CD14-positive monocyte (primary cell): ENCODE results near the gene NBPF1. TPM values are rescaled to one million over a fixed set of nuclear protein-coding genes. Genes with fewer than 3 reads are reported as not detected.
"Not testable (repeated sequence)": the region's sequence is repeated elsewhere in the genome, so short reads cannot be mapped to it uniquely, and the experiment has no call there.

ENCODE experiments used
- DNase-seq, 3 donors: peaks; one replicate each; pipeline ENCODE4 v3.0.0-alpha.2; 2011 to 2022
- H2AFZ ChIP-seq: 2 replicates; pipeline ENCODE4 v1.6.0; 2012; ENCODE audit warnings: mild to moderate bottlenecking, low read depth, low read length, inconsistent platforms; ENCODE audit not compliant: insufficient read depth, poor library complexity, severe bottlenecking
- H3K27ac ChIP-seq, 2 donors: 1 replicate in 1 of 2; 2 replicates in 1 of 2; pipeline ENCODE4 v1.5.1; 2012 to 2013; ENCODE audit warnings: low read length in 2 of 2, control low read depth in 1 of 2, inconsistent platforms in 1 of 2, low read depth in 1 of 2, mild to moderate bottlenecking in 1 of 2
- H3K27me3 ChIP-seq, 2 donors: one replicate each; pipeline versions ENCODE4 v1.6.0 to v1.6.1; 2011 to 2013; ENCODE audit warnings: low read length in 2 of 2; ENCODE audit not compliant: control insufficient read depth in 2 of 2, insufficient read depth in 2 of 2
- H3K36me3 ChIP-seq, 2 donors: replicated peaks in 1 of 2; 1 replicate in 1 of 2; 2 replicates in 1 of 2; pipeline versions ENCODE4 v1.5.1 to v1.6.1; 2012 to 2013; ENCODE audit warnings: low read length in 2 of 2, control low read depth in 1 of 2, inconsistent platforms in 1 of 2, mild to moderate bottlenecking in 1 of 2; ENCODE audit not compliant: insufficient read depth in 2 of 2, control insufficient read depth in 1 of 2
- H3K4me1 ChIP-seq, 2 donors: 1 replicate in 1 of 2; 2 replicates in 1 of 2; pipeline versions ENCODE4 v1.5.1 to v1.6.1; 2012 to 2013; ENCODE audit warnings: low read length in 2 of 2, control low read depth in 1 of 2, inconsistent platforms in 1 of 2, mild to moderate bottlenecking in 1 of 2, moderate library complexity in 1 of 2; ENCODE audit not compliant: insufficient read depth in 2 of 2, control insufficient read depth in 1 of 2
- H3K4me2 ChIP-seq: replicated peaks from 2 replicates; pipeline ENCODE3; 2012; ENCODE audit warnings: low read length, moderate library complexity, mild to moderate bottlenecking; ENCODE audit not compliant: poor library complexity, severe bottlenecking; ENCODE audit errors: extremely low read depth
- H3K4me3 ChIP-seq, 3 experiments: fragments of 200-600 bp in 1 of 3; sonication (generic) in 1 of 3; replicated peaks in 1 of 3; 1 replicate in 2 of 3; 2 replicates in 1 of 3; pipeline ENCODE4 v1.5.1; 2011 to 2013; ENCODE audit warnings: low read length in 3 of 3, mild to moderate bottlenecking in 3 of 3, control low read depth in 2 of 3, low read depth in 2 of 3, inconsistent platforms in 1 of 3, moderate library complexity in 1 of 3
- H3K79me2 ChIP-seq: 2 replicates; pipeline ENCODE4 v1.6.0; 2012; ENCODE audit warnings: mild to moderate bottlenecking, control low read depth, inconsistent platforms, low read length, moderate library complexity; ENCODE audit not compliant: insufficient read depth
- H3K9ac ChIP-seq: 2 replicates; pipeline ENCODE4 v1.6.0; 2017; ENCODE audit warnings: low read length, mild to moderate bottlenecking; ENCODE audit not compliant: insufficient read depth, poor library complexity, severe bottlenecking
- H3K9me3 ChIP-seq, 2 donors: replicated peaks in 1 of 2; 1 replicate in 1 of 2; 2 replicates in 1 of 2; pipeline versions ENCODE4 v1.5.1 to v1.6.1; 2012 to 2013; ENCODE audit warnings: low read length in 2 of 2, control low read depth in 1 of 2; ENCODE audit not compliant: control insufficient read depth in 1 of 2, insufficient read depth in 1 of 2
- H4K20me1 ChIP-seq: 2 replicates; pipeline ENCODE4 v1.6.0; 2012; ENCODE audit warnings: mild to moderate bottlenecking, low read length, control low read depth, moderate library complexity; ENCODE audit not compliant: insufficient read depth
- H3K27ac Mint-ChIP-seq, 7 donors: one replicate each; pipeline ENCODE4 v1.8.0; 2020; ENCODE audit warnings: mild to moderate bottlenecking in 7 of 7, mixed read lengths in 7 of 7, moderate library complexity in 6 of 7, inconsistent platforms in 2 of 7
- H3K27me3 Mint-ChIP-seq, 3 donors: one replicate each; pipeline ENCODE4 v1.8.0; 2021 to 2022; ENCODE audit warnings: low read depth in 3 of 3, mild to moderate bottlenecking in 3 of 3, mixed read lengths in 3 of 3, moderate library complexity in 3 of 3, inconsistent platforms in 1 of 3
- H3K36me3 Mint-ChIP-seq, 2 donors: one replicate each; pipeline ENCODE4 v1.8.0; 2020; ENCODE audit warnings: mixed read lengths in 2 of 2, inconsistent platforms in 1 of 2, mild to moderate bottlenecking in 1 of 2
- H3K4me1 Mint-ChIP-seq: one replicate; pipeline ENCODE4 v1.8.0; 2020; ENCODE audit warnings: mild to moderate bottlenecking, mixed read lengths
- H3K4me3 Mint-ChIP-seq, 2 donors: one replicate each; pipeline ENCODE4 v1.8.0; 2020; ENCODE audit warnings: mild to moderate bottlenecking in 2 of 2, mixed read lengths in 2 of 2, moderate library complexity in 1 of 2
- H3K9me3 Mint-ChIP-seq, 7 donors: one replicate each; pipeline ENCODE4 v1.8.0; 2020 to 2022; ENCODE audit warnings: mixed read lengths in 7 of 7, mild to moderate bottlenecking in 6 of 7, moderate library complexity in 6 of 7, inconsistent platforms in 2 of 7
- WGBS: methylation state at CpG from one replicate; pipeline ENCODE4 v1.1.5; 2013; ENCODE audit warnings: missing lambda C conversion rate; ENCODE audit not compliant: insufficient coverage; 5-methylcytosine and 5-hydroxymethylcytosine counted together
- intact Hi-C, 2 donors: fragments of 100-400 bp; cut with micrococcal nuclease; formaldehyde crosslinking; loops; one replicate each; pipeline versions ENCODE4 v1.15.0 to v1.15.1; 2023
- polyA plus RNA-seq, 3 donors: library from polyadenylated mRNA; depleted of rRNA in 1 of 3; unstranded in 2 of 3; stranded (reverse) in 1 of 3; fragments of 300-500 nt in 2 of 3; fragments of >200 nt in 1 of 3; fragmentation: Illumina TruSeq in 2 of 3; gene quantifications; 1 replicate in 2 of 3; 2 replicates in 1 of 3; pipeline ENCODE4 v1.2.3, GENCODE V29; 2012 to 2021
- TF ChIP-seq, protein P1 (sequence below): fragments of 200-600 bp; IDR thresholded peaks from one replicate; pipeline ENCODE4 v1.8.0; 2022; ENCODE audit warnings: antibody characterized with exemption, mild to moderate bottlenecking

The NBPF1 gene
- polyA plus RNA-seq, 3 donors, result 2.6 to 9.0 (median 4.3) TPM

- Histone ChIP-seq H3K27ac (no peak overlapping the region), H3K4me2 (no peak overlapping the region), H2AFZ (peak overlapping the region; percentile 100), H3K9me3 (no peaks in the 10 kb centered on the region), H3K4me1 (peaks cover 18 to 26% of the 10 kb centered on the region in 2 donors), H3K36me3 (peaks cover 14 to 19% of the 10 kb centered on the region in 2 donors), H3K27me3 (peaks cover 11 to 22% of the 10 kb centered on the region in 2 donors), H3K9ac (no peak overlapping the region), H4K20me1 (no peaks in the 10 kb centered on the region), H3K79me2 (peaks cover 4% of the 10 kb centered on the region), H3K4me3 (peak overlapping the region in 1 of 3 experiments; percentile 85)
- Mint-ChIP-seq H3K9me3 (no peaks in the 10 kb centered on the region), H3K4me1 (no peaks in the 10 kb centered on the region), H3K36me3 (no peaks in the 10 kb centered on the region), H3K4me3 (no peak overlapping the region), H3K27me3 (no peaks in the 10 kb centered on the region), H3K27ac (no peak overlapping the region)
- intact Hi-C loops, result no loop called here
- no peak for DNase-seq
- TF ChIP-seq, protein P1, sequence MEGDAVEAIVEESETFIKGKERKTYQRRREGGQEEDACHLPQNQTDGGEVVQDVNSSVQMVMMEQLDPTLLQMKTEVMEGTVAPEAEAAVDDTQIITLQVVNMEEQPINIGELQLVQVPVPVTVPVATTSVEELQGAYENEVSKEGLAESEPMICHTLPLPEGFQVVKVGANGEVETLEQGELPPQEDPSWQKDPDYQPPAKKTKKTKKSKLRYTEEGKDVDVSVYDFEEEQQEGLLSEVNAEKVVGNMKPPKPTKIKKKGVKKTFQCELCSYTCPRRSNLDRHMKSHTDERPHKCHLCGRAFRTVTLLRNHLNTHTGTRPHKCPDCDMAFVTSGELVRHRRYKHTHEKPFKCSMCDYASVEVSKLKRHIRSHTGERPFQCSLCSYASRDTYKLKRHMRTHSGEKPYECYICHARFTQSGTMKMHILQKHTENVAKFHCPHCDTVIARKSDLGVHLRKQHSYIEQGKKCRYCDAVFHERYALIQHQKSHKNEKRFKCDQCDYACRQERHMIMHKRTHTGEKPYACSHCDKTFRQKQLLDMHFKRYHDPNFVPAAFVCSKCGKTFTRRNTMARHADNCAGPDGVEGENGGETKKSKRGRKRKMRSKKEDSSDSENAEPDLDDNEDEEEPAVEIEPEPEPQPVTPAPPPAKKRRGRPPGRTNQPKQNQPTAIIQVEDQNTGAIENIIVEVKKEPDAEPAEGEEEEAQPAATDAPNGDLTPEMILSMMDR, result no peak
- 60% methylated on average over 8 of the region's 11 CpGs for WGBS
These were observed 1.2 kb upstream of the NBPF1 start for GRCh38 chr1:16614361-16615252.

- Mint-ChIP-seq H3K27me3 (no peaks in the 10 kb centered on the region), H3K27ac (no peak overlapping the region), H3K9me3 (no peaks in the 10 kb centered on the region), H3K4me3 (no peak overlapping the region), H3K36me3 (no peaks in the 10 kb centered on the region), H3K4me1 (no peaks in the 10 kb centered on the region)
- 4% methylated on average over 31 of the region's 31 CpGs for WGBS
- peak overlapping the region; percentile 55 to 85 (median 64) for H3K4me3 ChIP-seq
- H3K79me2 ChIP-seq, result peaks cover 4% of the 10 kb centered on the region
- peaks cover 18 to 26% of the 10 kb centered on the region in 2 donors for H3K4me1 ChIP-seq
- peak overlapping the region; percentile 92 for H3K4me2 ChIP-seq
- peak overlapping the region; percentile 100 for H2AFZ ChIP-seq
- TF ChIP-seq, protein P1, result no peak
- peak overlapping the region; percentile 73 for H3K9ac ChIP-seq
- H3K36me3 ChIP-seq, result peaks cover 9 to 16% of the 10 kb centered on the region in 2 donors
- no peaks in the 10 kb centered on the region for H3K9me3 ChIP-seq
- intact Hi-C loops, result no loop called here
- peaks cover 11 to 22% of the 10 kb centered on the region in 2 donors for H3K27me3 ChIP-seq
- DNase-seq, result peak in 2 of 3 donors; percentile 31 to 46
- no peaks in the 10 kb centered on the region for H4K20me1 ChIP-seq
- H3K27ac ChIP-seq, result peak overlapping the region in 1 of 2 donors; percentile 0
These were observed 812 bp downstream of the NBPF1 start for GRCh38 chr1:16612332-16613172.

DNA sequence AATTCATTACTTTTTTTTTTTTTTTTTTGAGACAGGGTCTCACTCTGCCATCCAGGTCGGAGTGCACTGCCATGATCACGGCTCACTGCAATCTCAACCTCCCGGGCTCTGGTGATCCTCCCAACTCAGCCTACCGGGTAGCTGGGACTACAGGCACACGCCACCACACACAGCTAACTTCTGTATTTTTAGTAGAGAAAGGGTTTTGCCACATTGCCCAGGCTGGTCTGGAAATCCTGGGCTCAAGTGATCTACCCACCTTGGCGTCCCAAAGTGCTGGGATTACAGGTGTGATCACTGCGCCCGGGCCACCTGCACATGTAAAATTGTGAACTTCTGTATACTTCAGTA is 1.4 kb downstream of the NBPF1 start:
- H3K36me3 Mint-ChIP-seq, H3K27ac ChIP-seq, H3K79me2 ChIP-seq, H3K4me3 Mint-ChIP-seq, intact Hi-C loops, H3K4me1 Mint-ChIP-seq, H2AFZ ChIP-seq, H4K20me1 ChIP-seq, H3K9me3 ChIP-seq, H3K9me3 Mint-ChIP-seq, DNase-seq, H3K27ac Mint-ChIP-seq, H3K27me3 Mint-ChIP-seq: not testable (repeated sequence)
- Histone ChIP-seq H3K4me1 (peaks cover 18 to 26% of the 10 kb centered on the region in 2 donors), H3K36me3 (peaks cover 14 to 17% of the 10 kb centered on the region in 2 donors), H3K4me2 (peak overlapping the region; percentile 92), H3K9ac (peak overlapping the region; percentile 73), H3K27me3 (peaks cover 11 to 22% of the 10 kb centered on the region in 2 donors), H3K4me3 (peak overlapping the region in 1 of 3 experiments; percentile 85)
- 97% methylated on average over 6 of the region's 8 CpGs for WGBS
